IMR-90 (cell line): ENCODE results near the gene CDC45. TPM values are rescaled to one million over a fixed set of nuclear protein-coding genes. Genes with fewer than 3 reads are reported as not detected.
A peak's percentile ranks its signal among the peaks of the same experiment; 100 is the strongest.

Experiments used
- ATAC-seq: fragments of 200-7000 bp; cut with Tn5 transposase; 2 replicates; pipeline ENCODE4 v1.9.1; 2020; ENCODE audit warnings: low read depth, mild to moderate bottlenecking, moderate library complexity
- BruUV-seq: library from RNA; stranded (reverse); fragments of 400-500 nt; replicated peaks from 2 replicates; lab custom pipeline; 2021; lab: Mats Ljungman, UMichigan
- CTCF ChIA-PET: fragments of 300-600 bp; formaldehyde crosslinking; extraction: SDS; loops from one replicate; lab custom pipeline; 2021; ENCODE audit warnings: antibody characterized with exemption; lab: Yijun Ruan, JAX
- POLR2A ChIA-PET: fragments of 300-600 bp; sonication (Branson Sonifier 250); formaldehyde crosslinking; loops from one replicate; lab custom pipeline; 2022; ENCODE audit warnings: antibody characterized with exemption; ENCODE audit not compliant: unreplicated experiment; lab: Charles Lee
- DNase-seq: peaks from one replicate; pipeline ENCODE4 v3.0.0; 2013
- H2AFZ ChIP-seq: replicated peaks from 2 replicates; pipeline ENCODE3; 2013; ENCODE audit warnings: low read length, mild to moderate bottlenecking; ENCODE audit not compliant: poor library complexity
- H2AK5ac ChIP-seq: 2 replicates; pipeline ENCODE4 v1.6.1; 2013; ENCODE audit warnings: low read depth, low read length, inconsistent platforms
- H2AK9ac ChIP-seq: replicated peaks from 2 replicates; pipeline ENCODE3; 2013; ENCODE audit warnings: mild to moderate bottlenecking, low read depth, low read length, moderate library complexity; ENCODE audit not compliant: poor library complexity
- H2BK120ac ChIP-seq: 2 replicates; pipeline ENCODE4 v1.6.1; 2013; ENCODE audit warnings: low read depth, low read length, inconsistent platforms
- H2BK15ac ChIP-seq: 3 replicates; pipeline ENCODE4 v1.6.1; 2013; ENCODE audit warnings: low read depth, low read length, inconsistent platforms
- H2BK20ac ChIP-seq: 2 replicates; pipeline ENCODE4 v1.6.1; 2013; ENCODE audit warnings: low read depth, mild to moderate bottlenecking, inconsistent platforms, low read length, moderate library complexity
- H2BK5ac ChIP-seq: 2 replicates; pipeline ENCODE4 v1.6.1; 2013; ENCODE audit warnings: mild to moderate bottlenecking, low read depth, low read length, inconsistent platforms; ENCODE audit not compliant: poor library complexity, severe bottlenecking
- H3K14ac ChIP-seq: replicated peaks from 2 replicates; pipeline ENCODE4 v1.6.1; 2013; ENCODE audit warnings: low read depth, low read length, inconsistent platforms
- H3K18ac ChIP-seq: 2 replicates; pipeline ENCODE4 v1.6.1; 2013; ENCODE audit warnings: low read depth, low read length, control low read depth
- H3K23ac ChIP-seq: 2 replicates; pipeline ENCODE4 v1.6.1; 2013; ENCODE audit warnings: low read depth, low read length, inconsistent platforms
- H3K27ac ChIP-seq: 2 replicates; pipeline ENCODE4 v1.5.1; 2013; ENCODE audit warnings: mild to moderate bottlenecking, control low read depth, low read length; ENCODE audit not compliant: insufficient read depth
- H3K27me3 ChIP-seq: 2 replicates; pipeline ENCODE4 v1.6.1; 2013; ENCODE audit warnings: low read length; ENCODE audit not compliant: control insufficient read depth, insufficient read depth
- H3K36me3 ChIP-seq: 2 replicates; pipeline ENCODE4 v1.6.1; 2013; ENCODE audit warnings: low read length, mixed read lengths; ENCODE audit not compliant: control insufficient read depth, insufficient read depth
- H3K4ac ChIP-seq: 2 replicates; pipeline ENCODE4 v1.6.1; 2013; ENCODE audit warnings: low read depth, low read length, inconsistent platforms
- H3K4me1 ChIP-seq: 2 replicates; pipeline ENCODE4 v1.6.1; 2013; ENCODE audit warnings: low read length, mixed read lengths; ENCODE audit not compliant: control insufficient read depth, insufficient read depth
- H3K4me2 ChIP-seq: 2 replicates; pipeline ENCODE4 v1.6.1; 2013; ENCODE audit warnings: low read depth, mild to moderate bottlenecking, control low read depth, low read length, moderate library complexity
- H3K4me3 ChIP-seq: 2 replicates; pipeline ENCODE4 v1.5.1; 2013; ENCODE audit warnings: low read depth, mild to moderate bottlenecking, control low read depth, low read length, moderate library complexity; ENCODE audit not compliant: insufficient read depth
- H3K56ac ChIP-seq: 2 replicates; pipeline ENCODE4 v1.6.1; 2013; ENCODE audit warnings: low read length, inconsistent platforms; ENCODE audit not compliant: insufficient read depth; ENCODE audit errors: extremely low read depth
- H3K79me1 ChIP-seq, 2 experiments: 2 replicates each; pipeline ENCODE4 v1.6.1; 2013; ENCODE audit warnings: low read length in 2 of 2, inconsistent platforms in 1 of 2, low read depth in 1 of 2
- H3K9ac ChIP-seq: 2 replicates; pipeline ENCODE4 v1.6.1; 2013; ENCODE audit warnings: low read depth, low read length, control low read depth
- H3K9me1 ChIP-seq: 2 replicates; pipeline ENCODE4 v1.6.1; 2013; ENCODE audit warnings: low read length, inconsistent platforms; ENCODE audit not compliant: insufficient read depth
- H3K9me3 ChIP-seq: 2 replicates; pipeline ENCODE4 v1.6.1; 2013; ENCODE audit warnings: low read length; ENCODE audit not compliant: control insufficient read depth, insufficient read depth
- H4K20me1 ChIP-seq: 2 replicates; pipeline ENCODE4 v1.6.1; 2013; ENCODE audit warnings: low read length, inconsistent platforms; ENCODE audit not compliant: insufficient read depth
- H4K5ac ChIP-seq: 2 replicates; pipeline ENCODE4 v1.6.1; 2013; ENCODE audit warnings: mild to moderate bottlenecking, low read depth, low read length, control low read depth
- H4K8ac ChIP-seq, 2 experiments: 2 replicates each; pipeline ENCODE4 v1.6.1; 2013; ENCODE audit warnings: low read depth in 2 of 2, low read length in 2 of 2, control low read depth in 1 of 2, inconsistent platforms in 1 of 2
- H4K91ac ChIP-seq: 2 replicates; pipeline ENCODE4 v1.6.1; 2013; ENCODE audit warnings: low read depth, low read length, inconsistent platforms; ENCODE audit not compliant: insufficient read depth
- FOS ChIP-seq: fragments of 150-350 bp; IDR thresholded peaks from 2 replicates; pipeline ENCODE4 v1.6.1; 2016; ENCODE audit warnings: low read depth, low read length
- MAFK ChIP-seq: IDR thresholded peaks from 2 replicates; pipeline ENCODE4 v1.6.1; 2012; ENCODE audit warnings: low read depth, low read length, improper control_type of control experiment
- NFE2L2 ChIP-seq: fragments of 150-350 bp; IDR thresholded peaks from 2 replicates; pipeline ENCODE4 v1.6.1; 2016; ENCODE audit warnings: low read depth, mild to moderate bottlenecking, low read length
- POLR2A ChIP-seq: IDR thresholded peaks from 2 replicates; pipeline ENCODE4 v1.6.1; 2012; ENCODE audit warnings: mild to moderate bottlenecking, low read depth, low read length
- RAD21 ChIP-seq: IDR thresholded peaks from 2 replicates; pipeline ENCODE4 v1.6.1; 2012; ENCODE audit warnings: low read length, improper control_type of control experiment
- WGBS, 2 experiments: methylation state at CpG; one replicate each; pipeline versions ENCODE4 v1.1.5 to v1.1.7; 2013; ENCODE audit warnings: missing lambda C conversion rate in 2 of 2; ENCODE audit not compliant: insufficient read length in 1 of 2; ENCODE audit errors: extremely low coverage in 2 of 2; 5-methylcytosine and 5-hydroxymethylcytosine counted together
- dilution Hi-C: fragments of 300-500 bp; cut with HindIII; formaldehyde crosslinking; loops from one replicate; pipeline ENCODE4 v1.14.3; 2018; ENCODE audit warnings: low sequenced_read_pairs; ENCODE audit not compliant: unreplicated experiment
- in situ Hi-C: fragments of 300-500 bp; cut with MboI; formaldehyde crosslinking; loops from 3 replicates; pipeline ENCODE4 v1.14.3; 2019; ENCODE audit warnings: low sequenced_read_pairs, inconsistent platforms, mixed read lengths
- intact Hi-C: fragments of 100-400 bp; cut with micrococcal nuclease; formaldehyde crosslinking; loops from 2 replicates; pipeline ENCODE4 v1.10.0; 2022
- polyA plus RNA-seq, 3 experiments: library from polyadenylated mRNA; depleted of rRNA; stranded (reverse); fragments of >200 nt; gene quantifications; 2 replicates each; pipeline ENCODE4 v1.2.3, GENCODE V29; 2012; ENCODE audit warnings: low replicate concordance in 1 of 3
- total RNA-seq: library from RNA; depleted of rRNA; stranded (reverse); fragments of >200 nt; gene quantifications from 2 replicates; pipeline ENCODE4 v1.2.3, GENCODE V29; 2012
- TF ChIP-seq, protein P1 (sequence below): conservative IDR thresholded peaks from 2 replicates; pipeline ENCODE4 v1.5.1; 2012; ENCODE audit warnings: mild to moderate bottlenecking, low read depth, low read length, improper control_type of control experiment
- TF ChIP-seq, protein P2 (sequence below): fragments of 150-350 bp; IDR thresholded peaks from 2 replicates; pipeline ENCODE4 v1.6.1; 2016; ENCODE audit warnings: low read depth, mild to moderate bottlenecking, low read length, moderate library complexity, borderline replicate concordance

CDC45 gene
- total and polyA plus RNA-seq, 2 of the 4 experiments (the other 2 are of a cell fraction), result 22.7 to 44.6 TPM

DNA sequence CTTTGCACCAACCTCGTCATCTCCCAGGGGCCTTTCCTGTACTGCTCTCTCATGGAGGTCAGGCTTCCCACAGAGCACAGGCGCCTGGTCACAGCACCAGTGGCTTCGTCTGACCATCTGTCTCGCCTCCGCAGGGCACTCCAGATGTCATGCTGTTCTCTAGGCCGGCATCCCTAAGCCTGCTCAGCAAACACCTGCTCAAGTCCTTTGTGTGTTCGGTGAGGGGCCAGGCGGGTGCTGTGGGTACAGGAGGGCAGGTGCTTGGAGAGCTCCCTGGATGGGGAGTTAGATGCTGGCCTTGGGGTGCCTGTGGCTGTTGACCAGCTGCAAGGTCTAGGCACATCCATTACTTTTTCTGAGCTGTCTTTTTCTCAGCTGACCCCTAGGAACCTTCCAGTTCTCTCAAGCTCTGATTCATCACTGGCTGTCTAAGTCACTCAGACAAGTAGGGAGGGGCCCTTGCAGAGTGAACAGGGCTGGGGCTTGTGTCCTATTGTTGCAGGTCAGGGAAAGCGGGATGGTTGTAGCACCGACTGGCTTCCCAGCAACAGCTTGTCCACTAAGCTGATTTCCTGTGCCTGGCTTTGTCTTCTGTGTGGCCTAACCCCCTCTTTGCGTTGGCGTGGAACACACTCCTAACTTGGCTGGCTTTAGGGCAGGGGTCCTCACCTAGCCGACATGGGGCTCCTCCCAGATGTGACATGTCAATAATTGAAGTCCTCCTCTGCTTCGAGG lies 35.3 kb downstream of the CDC45 start:
- Histone ChIP-seq H3K9ac (no peak overlapping the region), H2BK15ac (no peak overlapping the region), H3K23ac (no peak overlapping the region), H2AK9ac (no peak overlapping the region), H3K4me2 (no peak overlapping the region), H3K4me3 (no peak overlapping the region), H2BK5ac (no peak overlapping the region), H3K36me3 (no peaks in the 10 kb centered on the region), H4K8ac (no peak overlapping the region), H3K27ac (no peak overlapping the region), H4K5ac (no peak overlapping the region), H3K18ac (no peak overlapping the region), H3K9me3 (no peaks in the 10 kb centered on the region; the same call in 1 of the 2 replicates), H3K4ac (no peak overlapping the region), H3K56ac (no peak overlapping the region), H4K91ac (no peak overlapping the region), H2BK20ac (no peak overlapping the region), H3K9me1 (no peaks in the 10 kb centered on the region), H3K79me1 (no peaks in the 10 kb centered on the region), H3K4me1 (no peaks in the 10 kb centered on the region), H2AK5ac (no peak overlapping the region), H2BK120ac (no peak overlapping the region), H3K14ac (no peak overlapping the region), H3K27me3 (no peaks in the 10 kb centered on the region), H2AFZ (no peak overlapping the region), H4K20me1 (no peaks in the 10 kb centered on the region; the same call in 1 of the 2 replicates)
- intact Hi-C loops, result no loop called here
- no peak for ATAC-seq
- dilution Hi-C loops, result no loop called here
- no TSS peak for BruUV-seq
- 93% methylated on average over 10 of the region's 14 CpGs; no CpG with 5 or more reads in 1 of the 2 experiments for WGBS, 2 experiments
- peak; percentile 31 for DNase-seq
- in situ Hi-C loops, result no loop called here
- POLR2A ChIA-PET, result no interaction called here
- TF ChIP-seq FOS (no peak), NFE2L2 (no peak), RAD21 (no peak), MAFK (no peak), POLR2A (no peak)
- TF ChIP-seq, protein P1, sequence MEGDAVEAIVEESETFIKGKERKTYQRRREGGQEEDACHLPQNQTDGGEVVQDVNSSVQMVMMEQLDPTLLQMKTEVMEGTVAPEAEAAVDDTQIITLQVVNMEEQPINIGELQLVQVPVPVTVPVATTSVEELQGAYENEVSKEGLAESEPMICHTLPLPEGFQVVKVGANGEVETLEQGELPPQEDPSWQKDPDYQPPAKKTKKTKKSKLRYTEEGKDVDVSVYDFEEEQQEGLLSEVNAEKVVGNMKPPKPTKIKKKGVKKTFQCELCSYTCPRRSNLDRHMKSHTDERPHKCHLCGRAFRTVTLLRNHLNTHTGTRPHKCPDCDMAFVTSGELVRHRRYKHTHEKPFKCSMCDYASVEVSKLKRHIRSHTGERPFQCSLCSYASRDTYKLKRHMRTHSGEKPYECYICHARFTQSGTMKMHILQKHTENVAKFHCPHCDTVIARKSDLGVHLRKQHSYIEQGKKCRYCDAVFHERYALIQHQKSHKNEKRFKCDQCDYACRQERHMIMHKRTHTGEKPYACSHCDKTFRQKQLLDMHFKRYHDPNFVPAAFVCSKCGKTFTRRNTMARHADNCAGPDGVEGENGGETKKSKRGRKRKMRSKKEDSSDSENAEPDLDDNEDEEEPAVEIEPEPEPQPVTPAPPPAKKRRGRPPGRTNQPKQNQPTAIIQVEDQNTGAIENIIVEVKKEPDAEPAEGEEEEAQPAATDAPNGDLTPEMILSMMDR, result no peak
- TF ChIP-seq, protein P2, sequence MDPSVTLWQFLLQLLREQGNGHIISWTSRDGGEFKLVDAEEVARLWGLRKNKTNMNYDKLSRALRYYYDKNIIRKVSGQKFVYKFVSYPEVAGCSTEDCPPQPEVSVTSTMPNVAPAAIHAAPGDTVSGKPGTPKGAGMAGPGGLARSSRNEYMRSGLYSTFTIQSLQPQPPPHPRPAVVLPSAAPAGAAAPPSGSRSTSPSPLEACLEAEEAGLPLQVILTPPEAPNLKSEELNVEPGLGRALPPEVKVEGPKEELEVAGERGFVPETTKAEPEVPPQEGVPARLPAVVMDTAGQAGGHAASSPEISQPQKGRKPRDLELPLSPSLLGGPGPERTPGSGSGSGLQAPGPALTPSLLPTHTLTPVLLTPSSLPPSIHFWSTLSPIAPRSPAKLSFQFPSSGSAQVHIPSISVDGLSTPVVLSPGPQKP, result no peak
- CTCF ChIA-PET, result no interaction called here
